K562 (cell line): ENCODE measurements around the gene HEPHL1. TPM values are rescaled to one million over a fixed set of nuclear protein-coding genes. Genes with fewer than 3 reads are reported as not detected.

Experiments
- ATAC-seq: fragments of 200-7000 bp; cut with Tn5 transposase; 3 replicates; pipeline ENCODE4 v1.9.1; 2020; ENCODE audit warnings: moderate library complexity
- BruUV-seq: library from RNA; stranded (reverse); fragments of 400-500 nt; replicated peaks from 2 replicates; lab custom pipeline; 2021; lab: Mats Ljungman, UMichigan
- CTCF ChIA-PET: fragments of 300-600 bp; formaldehyde crosslinking; extraction: SDS; loops from one replicate; lab custom pipeline; 2021; ENCODE audit warnings: low intra/inter-chr PET ratio; lab: Yijun Ruan, JAX
- POLR2A ChIA-PET: fragments of 300-600, 350-650 bp; sonication (Branson Sonifier 250); formaldehyde crosslinking; extraction: SDS; loops from one replicate; lab custom pipeline; 2021; ENCODE audit warnings: antibody characterized with exemption, inconsistent platforms; lab: Yijun Ruan, JAX
- DNase-seq, 4 experiments: peaks; one replicate each; pipeline versions ENCODE4 v3.0.0 to v3.0.0-alpha.2; 2011 to 2018; ENCODE audit warnings: low spot score in 3 of 4, mixed read lengths in 3 of 4; ENCODE audit errors: extremely low read depth in 1 of 4
- FAIRE-seq: peaks from 2 replicates; lab custom pipeline; 2011; peaks lifted over from hg19 to GRCh38; lab: Jason Lieb, UNC
- H2AFZ ChIP-seq: 2 replicates; pipeline ENCODE4 v1.6.0; 2011; ENCODE audit warnings: low read depth, low read length, control low read depth, inconsistent platforms
- H3K27ac ChIP-seq: fragments of 200-600 bp; 3 replicates; pipeline ENCODE4 v1.8.0; 2011; ENCODE audit warnings: low read depth, mild to moderate bottlenecking, control low read depth, inconsistent platforms, low read length, moderate library complexity, mixed read lengths; ENCODE audit errors: extremely low read depth
- H3K27me3 ChIP-seq, 2 experiments: fragments of 300-600 bp in 1 of 2; 2 replicates in 1 of 2; 3 replicates in 1 of 2; pipeline versions ENCODE4 v1.6.0 to v1.8.0; 2011; ENCODE audit warnings: inconsistent platforms in 2 of 2, low read length in 2 of 2, mild to moderate bottlenecking in 1 of 2, mixed read lengths in 1 of 2, moderate library complexity in 1 of 2; ENCODE audit not compliant: control insufficient read depth in 2 of 2, insufficient read depth in 2 of 2
- H3K36me3 ChIP-seq: fragments of 300-600 bp; 3 replicates; pipeline ENCODE4 v1.8.0; 2011; ENCODE audit warnings: mild to moderate bottlenecking, low read length, inconsistent platforms; ENCODE audit not compliant: control insufficient read depth, insufficient read depth
- H3K4me1 ChIP-seq, 2 experiments: fragments of 200-600 bp in 1 of 2; replicated peaks in 1 of 2; 2 replicates in 1 of 2; 3 replicates in 1 of 2; pipeline versions ENCODE4 v1.5.1 to v1.8.0; 2011; ENCODE audit warnings: inconsistent platforms in 2 of 2, low read length in 2 of 2, mild to moderate bottlenecking in 1 of 2, mixed read lengths in 1 of 2, moderate library complexity in 1 of 2; ENCODE audit not compliant: control insufficient read depth in 2 of 2, insufficient read depth in 2 of 2
- H3K4me2 ChIP-seq: 2 replicates; pipeline ENCODE4 v1.6.1; 2011; ENCODE audit warnings: low read length, control low read depth, inconsistent platforms, mixed read lengths; ENCODE audit not compliant: insufficient read depth
- H3K4me3 ChIP-seq: fragments of 200-600 bp; sonication (generic), shearing (Covaris generic); 2 replicates; pipeline ENCODE4 v1.5.1; 2016; ENCODE audit warnings: control low read depth, inconsistent platforms
- H3K79me2 ChIP-seq: fragments of 200-600 bp; 3 replicates; pipeline ENCODE4 v1.8.0; 2011; ENCODE audit warnings: low read length, inconsistent platforms; ENCODE audit not compliant: control insufficient read depth, insufficient read depth
- H3K9ac ChIP-seq, 2 experiments: 2 replicates each; pipeline versions ENCODE4 v1.6.0 to v1.6.1; 2011; ENCODE audit warnings: low read depth in 2 of 2, low read length in 2 of 2, control low read depth in 1 of 2, inconsistent platforms in 1 of 2, mild to moderate bottlenecking in 1 of 2, mixed read lengths in 1 of 2; ENCODE audit not compliant: insufficient read depth in 1 of 2
- H3K9me1 ChIP-seq: one replicate; pipeline ENCODE4 v1.6.0; 2011; ENCODE audit warnings: inconsistent platforms, mild to moderate bottlenecking, low read length, moderate library complexity; ENCODE audit not compliant: control insufficient read depth, insufficient read depth
- H3K9me3 ChIP-seq: replicated peaks from 2 replicates; pipeline ENCODE4 v1.5.1; 2011; ENCODE audit warnings: low read depth, low read length, inconsistent platforms; ENCODE audit not compliant: control insufficient read depth, insufficient read depth
- H4K20me1 ChIP-seq: replicated peaks from 2 replicates; pipeline ENCODE4 v1.6.1; 2011; ENCODE audit warnings: low read length, inconsistent platforms, mixed read lengths; ENCODE audit not compliant: control insufficient read depth, insufficient read depth
- CTBP1 ChIP-seq: fragments of 450-650 bp; IDR thresholded peaks from 2 replicates; pipeline ENCODE4 v1.6.1; 2016; ENCODE audit warnings: borderline replicate concordance
- MEF2A ChIP-seq: IDR thresholded peaks from 2 replicates; pipeline ENCODE4 v1.6.1; 2011; ENCODE audit warnings: low read depth, mild to moderate bottlenecking, low read length, moderate library complexity; ENCODE audit not compliant: control insufficient read depth
- SNIP1 ChIP-seq: fragments of 450-650 bp; IDR thresholded peaks from 2 replicates; pipeline ENCODE4 v1.7.1; 2017; ENCODE audit warnings: low read depth, mild to moderate bottlenecking
- SP1 ChIP-seq: sonication (generic); formaldehyde crosslinking; IDR thresholded peaks from 2 replicates; pipeline ENCODE4 v1.8.1; 2022; ENCODE audit warnings: mild to moderate bottlenecking, missing genetic modification reagents
- XRCC5 ChIP-seq: fragments of 200-400 bp; formaldehyde crosslinking; IDR thresholded peaks from 2 replicates; pipeline ENCODE4 v1.6.1; 2017; ENCODE audit warnings: low read depth, mild to moderate bottlenecking, low read length
- ZFX ChIP-seq: sonication (generic); formaldehyde crosslinking; IDR thresholded peaks from 2 replicates; pipeline ENCODE4 v1.8.0; 2022; ENCODE audit warnings: mild to moderate bottlenecking, missing genetic modification reagents, moderate library complexity
- ZNF324 ChIP-seq: fragments of 250-450 bp; sonication (Bioruptor Pico); IDR thresholded peaks from 2 replicates; pipeline ENCODE4 v1.4.0; 2020; ENCODE audit warnings: mild to moderate bottlenecking
- ZNF764 ChIP-seq: fragments of 250-450 bp; sonication (Bioruptor Pico); IDR thresholded peaks from 2 replicates; pipeline ENCODE4 v1.4.0; 2020; ENCODE audit warnings: low read depth, mild to moderate bottlenecking, moderate library complexity
- WGBS: fragments of 100-300 bp; shearing (Covaris generic); methylation state at CpG from one replicate; pipeline ENCODE4 v1.1.6; 2016; ENCODE audit warnings: low coverage, mixed read lengths; ENCODE audit not compliant: insufficient coverage; ENCODE audit errors: missing lambda C conversion rate; 5-methylcytosine and 5-hydroxymethylcytosine counted together
- in situ Hi-C: fragments of 300-500 bp; cut with MboI; formaldehyde crosslinking; loops from 4 replicates; pipeline ENCODE4 v1.15.0; 2018; ENCODE audit warnings: inconsistent platforms, mixed read lengths
- intact Hi-C: fragments of 100-400 bp; cut with micrococcal nuclease; formaldehyde crosslinking; loops from 2 replicates; pipeline ENCODE4 v1.14.2; 2022
- polyA plus RNA-seq, 8 experiments: library from polyadenylated mRNA; depleted of rRNA in 4 of 8; stranded (reverse) in 5 of 8; unstranded in 3 of 8; fragments of >200 nt; fragmentation: Nextera tagmentation in 2 of 8; fragmentation: Illumina TruSeq in 1 of 8; extraction: Ambion mirVana in 2 of 8; extraction: Trizol in 1 of 8; gene quantifications; 2 replicates each; pipeline versions ENCODE4 v1.2.1 to v1.2.3, GENCODE V29; 2011 to 2014; ENCODE audit warnings: inconsistent platforms in 1 of 8, missing spikeins in 1 of 8
- total RNA-seq, 7 experiments: library from RNA; depleted of rRNA in 6 of 7; stranded (reverse); fragments of >200 nt in 6 of 7; fragmentation: Illumina TruSeq in 2 of 7; extraction: Trizol in 2 of 7; gene quantifications; 2 replicates each; pipeline versions ENCODE4 v1.2.1 to v1.2.3, GENCODE V29; 2011 to 2021; ENCODE audit warnings: low replicate concordance in 1 of 7

The HEPHL1 gene
- total and polyA plus RNA-seq, 9 of the 15 experiments (the other 6 are each of a cell fraction or from before 2014, with no cell fraction given) = 0.01 TPM; not detected in 8

DNA sequence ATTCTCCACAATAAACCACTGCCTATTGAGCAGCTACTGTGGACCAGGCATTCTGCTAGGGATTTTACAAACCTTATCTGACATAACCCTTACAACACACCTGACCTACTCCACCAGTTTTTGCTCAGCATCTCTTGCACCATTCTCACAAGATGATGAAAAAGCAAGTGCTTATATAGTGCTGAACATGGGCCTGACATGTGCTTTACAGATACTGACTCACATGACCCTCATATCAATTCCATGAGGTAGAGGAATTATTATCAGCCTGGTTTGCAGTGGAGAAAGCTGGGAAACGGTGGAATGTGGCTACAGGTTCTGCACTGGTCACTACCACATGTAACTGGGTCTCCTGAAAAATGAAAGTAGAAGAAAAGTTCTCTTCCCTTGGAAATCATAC, 69.9 kb downstream of the HEPHL1 start:
- no peak overlapping the region for H3K9ac ChIP-seq
- BruUV-seq = no TSS peak
- no peak for ATAC-seq
- H3K27me3 ChIP-seq = peaks cover 0 to 14% of the 10 kb centered on the region in 2 experiments; a peak in 2 of 5 replicates
- no peak overlapping the region for H3K4me3 ChIP-seq
- CTCF ChIA-PET = no interaction called here
- peaks cover 0 to 7% of the 10 kb centered on the region in 2 experiments; a peak in 1 of 5 replicates for H3K4me1 ChIP-seq
- in situ Hi-C loops = no loop called here
- FAIRE-seq = no peak
- WGBS = 0% methylated on average over 1 of the region's 1 CpG
- H4K20me1 ChIP-seq = no peaks in the 10 kb centered on the region
- H3K9me1 ChIP-seq = no peaks in the 10 kb centered on the region
- POLR2A ChIA-PET = no interaction called here
- H3K27ac ChIP-seq = no peak overlapping the region
- TF ChIP-seq ZFX (CRISPR knock-in tag) (no peak), CTBP1 (no peak), MEF2A (no peak), SNIP1 (no peak)
- intact Hi-C loops = no loop called here
- H3K36me3 ChIP-seq = no peaks in the 10 kb centered on the region
- H3K9me3 ChIP-seq = no peaks in the 10 kb centered on the region
- H3K4me2 ChIP-seq = no peak overlapping the region
- DNase-seq = no peak
- no peaks in the 10 kb centered on the region for H3K79me2 ChIP-seq
- H2AFZ ChIP-seq = no peak overlapping the region

DNA sequence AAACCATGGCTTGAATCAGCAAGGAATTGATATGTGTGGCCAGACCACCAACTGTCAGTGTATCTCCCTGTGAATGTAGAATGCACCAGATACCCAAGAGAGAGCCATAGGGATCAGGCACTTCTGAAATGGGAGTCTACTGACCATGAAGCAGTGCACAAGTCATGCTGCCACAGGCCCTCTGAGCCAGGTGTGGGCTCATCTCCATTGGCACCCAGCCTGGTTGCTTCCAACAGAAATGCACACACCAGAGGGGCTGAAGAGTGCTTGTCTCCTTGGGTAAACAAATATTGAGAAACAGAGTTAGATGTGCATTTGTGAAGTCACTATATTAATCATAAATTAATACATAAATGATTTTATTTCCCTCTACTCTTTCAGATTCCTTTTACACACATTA, 79.1 kb downstream of the HEPHL1 start:
- Histone ChIP-seq H2AFZ (no peak overlapping the region), H3K27ac (no peak overlapping the region), H3K27me3 (no peaks in the 10 kb centered on the region), H3K36me3 (no peaks in the 10 kb centered on the region), H3K4me3 (no peak overlapping the region), H3K4me1 (no peaks in the 10 kb centered on the region; a peak in 1 of 5 replicates), H3K9ac (no peak overlapping the region), H3K9me3 (no peaks in the 10 kb centered on the region), H3K4me2 (no peak overlapping the region), H3K9me1 (no peaks in the 10 kb centered on the region), H3K79me2 (no peaks in the 10 kb centered on the region), H4K20me1 (no peaks in the 10 kb centered on the region)
- FAIRE-seq (no peak), ATAC-seq (no peak), DNase-seq (no peak)
- no TSS peak for BruUV-seq
- ChIA-PET CTCF (no interaction called here), POLR2A (no interaction called here)
- TF ChIP-seq SP1 (no peak), ZNF324 (CRISPR knock-in tag) (no peak), XRCC5 (no peak), ZNF764 (CRISPR knock-in tag) (no peak)
- in situ Hi-C loops = no loop called here
- intact Hi-C loops = no loop called here
